ENCODE measurements around the gene ABT1. TPM values are rescaled to one million over a fixed set of nuclear protein-coding genes. Genes with fewer than 3 reads are reported as not detected.

Gene ABT1
- total and polyA plus RNA-seq, 2 donors (not counting 1 experiment from before 2014, with no cell fraction given) = 17.6 to 29.8 TPM

- Histone ChIP-seq H4K20me1 (ENCODE audit: control insufficient read depth, insufficient read depth, low read length, poor library complexity, severe bottlenecking) (no peaks in the 10 kb centered on the region), H3K9ac (ENCODE audit: low read length) (no peak overlapping the region), H3K36me3 (replicated peaks in 1 of 2; ENCODE audit: control extremely low read depth in 1 of 2, control insufficient read depth in 1 of 2, extremely low read depth in 1 of 2, insufficient read depth in 2 of 2, low read length in 1 of 2) (no peaks in the 10 kb centered on the region), H2AFZ (ENCODE audit: insufficient read depth, low read depth, low read length, poor library complexity, severe bottlenecking) (no peak overlapping the region), H3K9me3 (ENCODE audit: control extremely low read depth in 1 of 3, control insufficient read depth in 2 of 3, insufficient read depth in 1 of 3, low read length in 2 of 3) (peaks cover 7 to 18% (median 14%) of the 10 kb centered on the region in 3 donors), H3K27me3 (replicated peaks in 1 of 4; ENCODE audit: control extremely low read depth in 1 of 4, control insufficient read depth in 3 of 4, insufficient read depth in 4 of 4, low read length in 3 of 4) (peaks cover 0 to 24% (median 13%) of the 10 kb centered on the region in 4 experiments), H3K4me2 (replicated peaks; ENCODE audit: low read depth, low read length, poor library complexity, severe bottlenecking) (no peak overlapping the region), H3K4me1 (ENCODE audit: control insufficient read depth in 2 of 2, insufficient read depth in 2 of 2, low read length in 2 of 2) (peaks cover 12 to 13% of the 10 kb centered on the region in 2 donors), H3K4me3 (ENCODE audit: control extremely low read depth in 1 of 5, extremely low read depth in 1 of 5, insufficient read depth in 1 of 5, low read depth in 2 of 5, low read length in 4 of 5) (no peak overlapping the region), H3K27ac (ENCODE audit: low read length in 2 of 2) (no peak overlapping the region), H3K79me2 (ENCODE audit: control insufficient read depth, insufficient read depth, low read length) (no peaks in the 10 kb centered on the region)
- H3K27ac Mint-ChIP-seq = no peak overlapping the region
- TF ChIP-seq EZH2 (IDR thresholded peaks at IDR 0.05; ENCODE audit: borderline replicate concordance, insufficient read depth, low read depth, low read length, poor library complexity, severe bottlenecking) (no peak), CTCF (IDR thresholded peaks at IDR 0.05) (no peak)
- ChIA-PET CTCF (interaction anchor here (0.7 to 2.6 kb wide), 3 partner anchors 13 to 353 kb away, joined by 3 to 15 read pairs (median 6); no protein-coding TSS in a partner anchor), POLR2A (no interaction called here)
- H3K9me3 Mint-ChIP-seq (ENCODE audit: insufficient read depth) = peaks cover 2% of the 10 kb centered on the region
- H3K4me1 Mint-ChIP-seq = peaks cover 15% of the 10 kb centered on the region
- DNase-seq = no peak
- H3K4me3 Mint-ChIP-seq = no peak overlapping the region
- no CpG with 5 or more reads among the region's 1 CpG for WGBS (ENCODE audit: insufficient coverage)
- ATAC-seq (ENCODE audit: low read depth) = no peak
- peaks cover 24% of the 10 kb centered on the region for H3K27me3 Mint-ChIP-seq
- intact Hi-C loops (cut with micrococcal nuclease) = no loop called here
These were observed 18.0 kb upstream of the ABT1 start for GRCh38 chr6:26578741-26579140.

- Histone ChIP-seq H3K9me3 (ENCODE audit: control extremely low read depth in 1 of 3, control insufficient read depth in 2 of 3, insufficient read depth in 1 of 3, low read length in 2 of 3) (peaks cover 7 to 18% (median 14%) of the 10 kb centered on the region in 3 donors), H4K20me1 (ENCODE audit: control insufficient read depth, insufficient read depth, low read length, poor library complexity, severe bottlenecking) (no peaks in the 10 kb centered on the region), H3K27ac (ENCODE audit: low read length in 2 of 2) (no peak overlapping the region), H3K36me3 (replicated peaks in 1 of 2; ENCODE audit: control extremely low read depth in 1 of 2, control insufficient read depth in 1 of 2, extremely low read depth in 1 of 2, insufficient read depth in 2 of 2, low read length in 1 of 2) (no peaks in the 10 kb centered on the region), H3K9ac (ENCODE audit: low read length) (no peak overlapping the region), H3K4me1 (ENCODE audit: control insufficient read depth in 2 of 2, insufficient read depth in 2 of 2, low read length in 2 of 2) (peaks cover 12 to 13% of the 10 kb centered on the region in 2 donors), H3K4me3 (ENCODE audit: control extremely low read depth in 1 of 5, extremely low read depth in 1 of 5, insufficient read depth in 1 of 5, low read depth in 2 of 5, low read length in 4 of 5) (no peak overlapping the region), H3K27me3 (replicated peaks in 1 of 4; ENCODE audit: control extremely low read depth in 1 of 4, control insufficient read depth in 3 of 4, insufficient read depth in 4 of 4, low read length in 3 of 4) (peaks cover 0 to 32% (median 17%) of the 10 kb centered on the region in 4 experiments), H3K79me2 (ENCODE audit: control insufficient read depth, insufficient read depth, low read length) (no peaks in the 10 kb centered on the region), H2AFZ (ENCODE audit: insufficient read depth, low read depth, low read length, poor library complexity, severe bottlenecking) (no peak overlapping the region), H3K4me2 (replicated peaks; ENCODE audit: low read depth, low read length, poor library complexity, severe bottlenecking) (no peak overlapping the region)
- Mint-ChIP-seq H3K27me3 (peaks cover 34% of the 10 kb centered on the region), H3K27ac (no peak overlapping the region), H3K4me3 (no peak overlapping the region), H3K4me1 (peaks cover 13% of the 10 kb centered on the region), H3K9me3 (ENCODE audit: insufficient read depth) (peaks cover 2% of the 10 kb centered on the region)
- TF ChIP-seq CTCF (IDR thresholded peaks at IDR 0.05) = no peak
- no peak for TF ChIP-seq EZH2 (IDR thresholded peaks at IDR 0.05; ENCODE audit: borderline replicate concordance, insufficient read depth, low read depth, low read length, poor library complexity, severe bottlenecking)
- WGBS (ENCODE audit: insufficient coverage) = 57% methylated on average over 1 of the region's 4 CpGs
- POLR2A ChIA-PET = interaction anchor here (0.6 kb wide), 1 partner anchor 405 kb away, joined by 7 read pairs; no protein-coding TSS in a partner anchor
- CTCF ChIA-PET = interaction anchor here (0.6 to 1.2 kb wide), 3 partner anchors 10 to 1710 kb away, joined by 3 to 4 read pairs (median 3); no protein-coding TSS in a partner anchor
- ATAC-seq (ENCODE audit: low read depth) (no peak), DNase-seq (no peak)
- intact Hi-C loops (cut with micrococcal nuclease) = no loop called here
These were observed 15.4 kb upstream of the ABT1 start for GRCh38 chr6:26581164-26581915.

Measured in B cell (primary cell).